Type B pancreatic cell (in vitro differentiated cells): Measurements from ENCODE around the gene PCCA. TPM values are rescaled to one million over a fixed set of nuclear protein-coding genes. Genes with fewer than 3 reads are reported as not detected.

Source experiments
- DNase-seq: peaks from one replicate; pipeline ENCODE4 v3.0.0; 2021; ENCODE audit warnings: mixed read lengths; ENCODE audit not compliant: unreplicated experiment; ENCODE audit errors: extremely low spot score
- H3K27ac Mint-ChIP-seq: 2 replicates; pipeline ENCODE4 v1.8.0; 2021; ENCODE audit warnings: mild to moderate bottlenecking, mixed read lengths
- H3K27me3 Mint-ChIP-seq: 2 replicates; pipeline ENCODE4 v1.8.0; 2021; ENCODE audit warnings: mixed read lengths
- H3K36me3 Mint-ChIP-seq: 2 replicates; pipeline ENCODE4 v1.8.0; 2021; ENCODE audit warnings: mixed read lengths
- H3K4me1 Mint-ChIP-seq: one replicate; pipeline ENCODE4 v1.8.0; 2021; ENCODE audit warnings: mixed read lengths; ENCODE audit not compliant: unreplicated experiment
- H3K4me3 Mint-ChIP-seq: 2 replicates; pipeline ENCODE4 v1.8.0; 2021; ENCODE audit warnings: mild to moderate bottlenecking, mixed read lengths
- H3K9me3 Mint-ChIP-seq: 2 replicates; pipeline ENCODE4 v1.8.0; 2021; ENCODE audit warnings: mixed read lengths
- total RNA-seq: library from RNA; stranded (reverse); gene quantifications from 2 replicates; pipeline ENCODE4 v1.2.1, GENCODE V29; 2021; ENCODE audit warnings: low replicate concordance
- TF ChIP-seq, protein P1 (sequence below): fragments of 200-600 bp; sonication (generic); conservative IDR thresholded peaks from 2 replicates; pipeline ENCODE4 v1.5.0; 2021; ENCODE audit warnings: antibody characterized with exemption, mild to moderate bottlenecking

Gene PCCA
- total RNA-seq, 1 donor from 2014 or later = 46.8 TPM

DNA sequence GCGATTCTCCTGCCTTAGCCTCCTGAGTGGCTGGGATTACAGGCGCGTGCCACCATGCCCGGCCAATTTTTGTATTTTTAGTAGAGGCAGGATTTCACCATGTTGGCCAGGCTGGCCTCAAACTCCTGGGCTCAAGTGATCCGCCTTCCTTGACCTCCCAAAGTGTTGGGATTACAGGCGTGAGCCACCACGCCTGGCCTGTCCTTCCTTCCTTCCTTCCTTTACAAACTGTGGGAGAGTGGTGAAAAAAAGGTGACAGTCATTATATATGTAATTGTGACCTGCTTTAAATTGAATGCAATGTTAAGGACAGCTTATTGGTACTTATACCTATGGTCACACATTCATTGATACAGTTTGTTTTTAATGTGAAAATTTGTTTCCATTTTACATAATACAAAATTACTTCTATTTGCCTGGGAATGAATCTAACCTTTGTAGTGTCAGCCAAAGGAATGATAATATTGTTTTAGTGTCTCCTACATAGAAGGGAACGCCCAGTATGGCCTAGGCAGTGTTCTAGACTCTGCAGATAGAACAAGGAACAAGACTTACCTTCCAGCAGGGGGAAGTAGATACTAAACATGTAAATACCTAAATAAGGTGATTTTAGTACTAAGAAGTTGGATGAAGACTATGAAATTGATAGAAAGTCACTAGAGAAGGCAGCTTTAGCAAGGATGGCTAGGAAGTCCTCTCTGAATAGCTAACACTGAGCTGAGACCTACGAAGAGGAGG lies 353.4 kb downstream of the PCCA start:
- H3K9me3 Mint-ChIP-seq = no peaks in the 10 kb centered on the region
- TF ChIP-seq, protein P1, sequence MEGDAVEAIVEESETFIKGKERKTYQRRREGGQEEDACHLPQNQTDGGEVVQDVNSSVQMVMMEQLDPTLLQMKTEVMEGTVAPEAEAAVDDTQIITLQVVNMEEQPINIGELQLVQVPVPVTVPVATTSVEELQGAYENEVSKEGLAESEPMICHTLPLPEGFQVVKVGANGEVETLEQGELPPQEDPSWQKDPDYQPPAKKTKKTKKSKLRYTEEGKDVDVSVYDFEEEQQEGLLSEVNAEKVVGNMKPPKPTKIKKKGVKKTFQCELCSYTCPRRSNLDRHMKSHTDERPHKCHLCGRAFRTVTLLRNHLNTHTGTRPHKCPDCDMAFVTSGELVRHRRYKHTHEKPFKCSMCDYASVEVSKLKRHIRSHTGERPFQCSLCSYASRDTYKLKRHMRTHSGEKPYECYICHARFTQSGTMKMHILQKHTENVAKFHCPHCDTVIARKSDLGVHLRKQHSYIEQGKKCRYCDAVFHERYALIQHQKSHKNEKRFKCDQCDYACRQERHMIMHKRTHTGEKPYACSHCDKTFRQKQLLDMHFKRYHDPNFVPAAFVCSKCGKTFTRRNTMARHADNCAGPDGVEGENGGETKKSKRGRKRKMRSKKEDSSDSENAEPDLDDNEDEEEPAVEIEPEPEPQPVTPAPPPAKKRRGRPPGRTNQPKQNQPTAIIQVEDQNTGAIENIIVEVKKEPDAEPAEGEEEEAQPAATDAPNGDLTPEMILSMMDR = no peak
- DNase-seq = no peak
- peaks cover 20% of the 10 kb centered on the region for H3K4me1 Mint-ChIP-seq
- H3K27ac Mint-ChIP-seq = peak overlapping the region; percentile 14
- H3K27me3 Mint-ChIP-seq = no peaks in the 10 kb centered on the region
- H3K36me3 Mint-ChIP-seq = peaks cover 9% of the 10 kb centered on the region
- no peak overlapping the region for H3K4me3 Mint-ChIP-seq

DNA sequence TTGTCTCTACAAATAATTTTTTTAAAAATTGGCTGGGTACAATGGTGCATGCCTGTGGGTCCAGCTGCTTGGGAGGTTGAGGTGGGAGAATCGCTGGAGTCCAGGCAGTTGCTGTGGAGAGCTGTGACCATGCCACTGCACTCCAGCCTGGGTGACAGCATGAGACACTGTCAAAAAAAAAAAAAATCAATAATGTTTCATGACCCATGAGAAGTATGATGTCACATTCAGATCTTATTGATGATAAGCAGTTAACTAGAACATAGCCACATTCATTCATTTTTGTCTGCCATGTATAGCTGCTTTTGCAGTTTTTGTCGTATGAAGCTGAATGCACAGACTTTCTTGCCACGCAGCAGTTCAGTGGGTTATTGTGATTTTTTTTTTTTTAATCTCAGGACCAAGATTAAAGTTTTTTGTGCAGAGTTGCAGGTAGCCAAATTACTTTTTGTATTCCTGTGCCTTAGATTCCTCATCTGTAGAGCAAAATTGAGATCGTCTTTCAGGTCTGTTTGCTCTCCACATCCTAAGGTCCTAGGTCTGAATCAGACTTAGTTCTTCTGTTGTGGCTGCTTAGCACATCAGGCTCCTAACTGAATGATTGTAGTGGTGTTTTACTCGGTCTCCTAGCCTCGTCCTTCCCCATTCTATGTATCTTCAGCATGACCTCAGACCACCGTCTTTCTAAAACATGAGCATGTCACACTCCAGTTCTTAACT lies 354.5 kb downstream of the PCCA start:
- TF ChIP-seq, protein P1 = no peak

DNA sequence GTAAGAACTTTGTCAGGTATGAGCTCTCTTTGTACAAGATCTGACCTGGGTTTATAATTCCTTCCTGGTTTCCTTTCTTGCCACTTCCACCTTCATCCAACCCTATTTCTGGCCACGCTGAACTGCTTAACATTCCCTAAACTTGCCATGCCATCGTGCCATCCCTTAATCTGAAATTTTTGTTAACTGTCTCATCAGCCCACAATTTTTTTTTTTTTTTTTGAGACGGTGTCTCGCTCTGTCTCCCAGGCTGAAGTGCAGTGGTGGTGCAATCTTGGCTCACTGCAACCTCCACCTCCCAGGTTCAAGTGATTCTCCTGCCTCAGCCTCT lies 355.1 kb downstream of the PCCA start:
- H3K27ac Mint-ChIP-seq = peak overlapping the region; percentile 30
- TF ChIP-seq, protein P1 = no peak

More for the DNA sequence above, 354.5 kb downstream of the PCCA start:
- H3K36me3 Mint-ChIP-seq = peaks cover 8% of the 10 kb centered on the region
- H3K9me3 Mint-ChIP-seq = no peaks in the 10 kb centered on the region
- peaks cover 20% of the 10 kb centered on the region for H3K4me1 Mint-ChIP-seq
- no peak overlapping the region for H3K4me3 Mint-ChIP-seq
- peak overlapping the region; percentile 30 for H3K27ac Mint-ChIP-seq
- DNase-seq = no peak
- no peaks in the 10 kb centered on the region for H3K27me3 Mint-ChIP-seq

DNA sequence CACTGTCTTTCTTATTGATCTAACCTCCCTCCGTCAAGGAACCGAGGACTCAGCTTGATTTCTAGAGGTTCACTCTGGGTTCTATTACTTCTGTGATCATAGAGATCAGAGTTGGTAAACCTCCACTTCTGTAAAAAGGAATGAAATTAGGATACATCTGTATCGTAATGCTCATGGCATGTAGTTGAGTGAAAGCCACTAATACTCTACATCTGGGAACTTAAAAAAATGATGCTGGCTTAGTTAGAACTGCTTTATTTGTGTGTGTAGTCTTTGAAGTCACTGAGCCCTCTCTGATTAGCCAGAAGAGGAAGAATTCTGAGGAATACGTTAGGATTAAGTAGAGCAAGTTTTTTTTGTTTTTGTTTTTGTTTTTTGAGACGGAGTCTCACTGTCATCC lies 358.9 kb downstream of the PCCA start:
- Mint-ChIP-seq H3K27me3 (no peaks in the 10 kb centered on the region), H3K36me3 (peaks cover 8% of the 10 kb centered on the region), H3K27ac (no peak overlapping the region), H3K4me3 (no peak overlapping the region), H3K9me3 (no peaks in the 10 kb centered on the region), H3K4me1 (peaks cover 11% of the 10 kb centered on the region)
- DNase-seq = no peak
- TF ChIP-seq, protein P1 = no peak

More for the DNA sequence above, 355.1 kb downstream of the PCCA start:
- Mint-ChIP-seq H3K4me1 (peaks cover 20% of the 10 kb centered on the region), H3K27me3 (no peaks in the 10 kb centered on the region), H3K36me3 (peaks cover 11% of the 10 kb centered on the region), H3K4me3 (no peak overlapping the region), H3K9me3 (no peaks in the 10 kb centered on the region)
- no peak for DNase-seq

DNA sequence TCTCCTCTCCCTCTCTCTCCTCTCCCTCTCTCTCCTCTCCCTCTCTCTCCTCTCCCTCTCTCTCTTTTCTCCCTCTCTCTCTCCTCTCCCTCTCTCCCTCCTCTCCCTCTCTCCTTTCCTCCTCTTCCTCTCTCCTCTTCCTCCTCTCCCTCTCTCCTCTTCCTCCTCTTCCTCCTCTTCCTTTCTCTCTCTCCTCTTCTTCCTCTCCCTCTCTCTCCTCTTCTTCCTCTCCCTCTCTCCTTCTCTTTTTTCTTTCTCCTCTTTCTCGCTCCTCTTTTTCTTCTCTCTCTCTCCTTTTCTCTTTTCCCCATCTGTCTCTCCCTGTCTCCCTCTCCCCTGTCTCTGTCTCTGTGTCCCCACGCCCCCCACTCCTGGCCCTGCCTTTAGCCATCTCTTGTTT lies 363.0 kb downstream of the PCCA start:
- DNase-seq = no peak
- Mint-ChIP-seq H3K4me3 (no peak overlapping the region), H3K36me3 (peaks cover 18% of the 10 kb centered on the region), H3K4me1 (peaks cover 5% of the 10 kb centered on the region), H3K27me3 (no peaks in the 10 kb centered on the region), H3K27ac (no peak overlapping the region), H3K9me3 (no peaks in the 10 kb centered on the region)
- TF ChIP-seq, protein P1 = no peak
